Measurements from ENCODE around the gene KATNAL1.
A peak's percentile ranks its signal among the peaks of the same experiment; 100 is the strongest.

The KATNAL1 gene

GRCh38 chr13:30255696-30256095 lies 51.7 kb downstream of the KATNAL1 start:
- TF ChIP-seq CTCF (IDR thresholded peaks at IDR 0.05; ENCODE audit: low read length, missing control alignments): no peak
- no peak overlapping the region for H3K4me3 ChIP-seq (replicated peaks; ENCODE audit: low read depth, low read length)
- DNase-seq (ENCODE audit: low read depth): peak; percentile 15

GRCh38 chr13:30253830-30254229 lies 53.5 kb downstream of the KATNAL1 start:
- H3K4me3 ChIP-seq (replicated peaks; ENCODE audit: low read depth, low read length): no peak overlapping the region
- no peak for DNase-seq (ENCODE audit: low read depth)
- TF ChIP-seq CTCF (IDR thresholded peaks at IDR 0.05; ENCODE audit: low read length, missing control alignments): no peak

GRCh38 chr13:30247406-30247805 lies 59.9 kb downstream of the KATNAL1 start:
- H3K4me3 ChIP-seq (replicated peaks; ENCODE audit: low read depth, low read length): no peak overlapping the region
- no peak for TF ChIP-seq CTCF (IDR thresholded peaks at IDR 0.05; ENCODE audit: low read length, missing control alignments)
- DNase-seq (ENCODE audit: low read depth): no peak

- no peak overlapping the region for H3K4me3 ChIP-seq (replicated peaks; ENCODE audit: low read depth, low read length)
- no peak for TF ChIP-seq CTCF (IDR thresholded peaks at IDR 0.05; ENCODE audit: low read length, missing control alignments)
- peak; percentile 42 for DNase-seq (ENCODE audit: low read depth)
These were observed 65.8 kb downstream of the KATNAL1 start for GRCh38 chr13:30241532-30241931.

GRCh38 chr13:30240608-30241007 lies 66.7 kb downstream of the KATNAL1 start:
- no peak for TF ChIP-seq CTCF (IDR thresholded peaks at IDR 0.05; ENCODE audit: low read length, missing control alignments)
- H3K4me3 ChIP-seq (replicated peaks; ENCODE audit: low read depth, low read length): no peak overlapping the region
- no peak for DNase-seq (ENCODE audit: low read depth)

GRCh38 chr13:30235216-30235615 lies 72.1 kb downstream of the KATNAL1 start:
- peak; percentile 14 for DNase-seq (ENCODE audit: low read depth)
- TF ChIP-seq CTCF (IDR thresholded peaks at IDR 0.05; ENCODE audit: low read length, missing control alignments): no peak
- no peak overlapping the region for H3K4me3 ChIP-seq (replicated peaks; ENCODE audit: low read depth, low read length)

- no peak for TF ChIP-seq CTCF (IDR thresholded peaks at IDR 0.05; ENCODE audit: low read length, missing control alignments)
- H3K4me3 ChIP-seq (replicated peaks; ENCODE audit: low read depth, low read length): no peak overlapping the region
- peak; percentile 46 for DNase-seq (ENCODE audit: low read depth)
These were observed 72.7 kb downstream of the KATNAL1 start for GRCh38 chr13:30234619-30235162.

Measured in fibroblast of pulmonary artery (primary cell).